A549 (cell line): Measurements from ENCODE around the gene ARHGDIG. TPM values are rescaled to one million over a fixed set of nuclear protein-coding genes. Genes with fewer than 3 reads are reported as not detected.

Experiments used
- ATAC-seq, 2 experiments: fragments of 200-7000 bp in 1 of 2; fragments of >200 bp in 1 of 2; cut with Nextera tagmentation in 1 of 2; cut with Tn5 transposase in 1 of 2; 3 replicates each; pipeline versions ENCODE4 v1.8.0 to v1.9.1; 2018 to 2020; ENCODE audit warnings: mild to moderate bottlenecking in 1 of 2, moderate library complexity in 1 of 2
- CTCF ChIA-PET: fragments of 300-600 bp; sonication (Branson Sonifier 250); formaldehyde crosslinking; extraction: SDS; loops from one replicate; lab custom pipeline; 2021; ENCODE audit warnings: antibody characterized with exemption, inconsistent platforms; lab: Yijun Ruan, JAX
- POLR2A ChIA-PET: fragments of 350-600 bp; formaldehyde crosslinking; extraction: SDS; loops from one replicate; lab custom pipeline; 2021; ENCODE audit warnings: antibody characterized with exemption, inconsistent platforms; lab: Yijun Ruan, JAX
- DNase-seq, 2 experiments: peaks; one replicate each; pipeline versions ENCODE4 v3.0.0 to v3.0.0-alpha.2; 2011 to 2016; ENCODE audit warnings: low read depth in 1 of 2, low spot score in 1 of 2
- FAIRE-seq: peaks from 2 replicates; lab custom pipeline; 2011; peaks lifted over from hg19 to GRCh38; lab: Jason Lieb, UNC
- H3K27ac ChIP-seq, 2 experiments: fragments of >200 bp; sonication (Bioruptor Twin); formaldehyde crosslinking; 3 replicates each; pipeline ENCODE4 v1.5.1; 2016 to 2017
- H3K4me1 ChIP-seq: fragments of >200 bp; sonication (Bioruptor Twin); formaldehyde crosslinking; 3 replicates; pipeline ENCODE4 v1.6.1; 2016
- H3K4me2 ChIP-seq: fragments of >200 bp; sonication (Bioruptor Twin); formaldehyde crosslinking; 3 replicates; pipeline ENCODE4 v1.6.1; 2016
- H3K4me3 ChIP-seq: fragments of >200 bp; sonication (Bioruptor Twin); formaldehyde crosslinking; 3 replicates; pipeline ENCODE4 v1.5.1; 2016
- H3K9me3 ChIP-seq: fragments of >200 bp; sonication (Bioruptor Twin); formaldehyde crosslinking; 3 replicates; pipeline ENCODE4 v1.6.1; 2016
- BCL3 ChIP-seq: fragments of >200 bp; sonication (Bioruptor Twin); formaldehyde crosslinking; IDR thresholded peaks from 3 replicates; pipeline ENCODE4 v1.6.1; 2016
- BHLHE40 ChIP-seq: IDR thresholded peaks from 2 replicates; pipeline ENCODE4 v1.6.1; 2012; ENCODE audit warnings: low read depth, low read length, inconsistent platforms
- CBX8 ChIP-seq: fragments of 200-600 bp; sonication (generic); IDR thresholded peaks from 2 replicates; pipeline ENCODE4 v1.6.1; 2016
- CHD2 ChIP-seq: fragments of 150-350 bp; IDR thresholded peaks from 2 replicates; pipeline ENCODE4 v1.6.1; 2014; ENCODE audit warnings: low read length; ENCODE audit not compliant: partially characterized antibody
- E2F6 ChIP-seq: IDR thresholded peaks from 2 replicates; pipeline ENCODE4 v1.6.1; 2012; ENCODE audit warnings: low read depth, borderline replicate concordance
- EHF ChIP-seq: fragments of 250-450 bp; sonication (Bioruptor Pico); IDR thresholded peaks from 2 replicates; pipeline ENCODE4 v1.5.0; 2020; ENCODE audit warnings: mild to moderate bottlenecking
- EHMT2 ChIP-seq: fragments of 200-600 bp; sonication (generic); IDR thresholded peaks from 2 replicates; pipeline ENCODE4 v1.6.1; 2016; ENCODE audit warnings: antibody characterized with exemption, low read depth, mild to moderate bottlenecking, moderate library complexity
- ELK1 ChIP-seq: fragments of 150-350 bp; IDR thresholded peaks from 2 replicates; pipeline ENCODE4 v1.6.1; 2014; ENCODE audit warnings: low read depth, mild to moderate bottlenecking, low read length
- EP300 ChIP-seq, 2 experiments: fragments of >200 bp; sonication (Bioruptor Twin); formaldehyde crosslinking; IDR thresholded peaks; 2 replicates in 1 of 2; 3 replicates in 1 of 2; pipeline ENCODE4 v1.6.1; 2016 to 2017
- ESRRA ChIP-seq: fragments of 150-350 bp; IDR thresholded peaks from 2 replicates; pipeline ENCODE4 v1.6.1; 2014; ENCODE audit warnings: mild to moderate bottlenecking, low read length, borderline replicate concordance
- FOSB ChIP-seq: fragments of 250-450 bp; sonication (Bioruptor Pico); IDR thresholded peaks from 2 replicates; pipeline ENCODE4 v1.5.0; 2020; ENCODE audit warnings: mild to moderate bottlenecking, moderate library complexity
- FOSL2 ChIP-seq, 2 experiments: fragments of 450-650 bp in 1 of 2; fragments of >200 bp in 1 of 2; sonication (Bioruptor Twin) in 1 of 2; formaldehyde crosslinking; IDR thresholded peaks; 2 replicates each; pipeline versions ENCODE4 v1.5.0 to v1.6.1; 2016 to 2020; ENCODE audit warnings: mild to moderate bottlenecking in 1 of 2, moderate library complexity in 1 of 2
- FOXS1 ChIP-seq: fragments of 250-450 bp; sonication (Bioruptor Pico); IDR thresholded peaks from 2 replicates; pipeline ENCODE4 v1.5.0; 2020; ENCODE audit warnings: mild to moderate bottlenecking, moderate library complexity
- GATA3 ChIP-seq: IDR thresholded peaks from 2 replicates; pipeline ENCODE4 v1.6.1; 2012; ENCODE audit warnings: borderline replicate concordance
- HDAC2 ChIP-seq: fragments of 200-600 bp; sonication (generic); IDR thresholded peaks from 2 replicates; pipeline ENCODE4 v1.6.1; 2016
- HOXA7 ChIP-seq: fragments of 250-450 bp; sonication (Bioruptor Pico); IDR thresholded peaks from 2 replicates; pipeline ENCODE4 v1.5.0; 2020; ENCODE audit warnings: mild to moderate bottlenecking, moderate library complexity
- JUN ChIP-seq, 2 experiments: fragments of >200 bp; sonication (Bioruptor Twin); formaldehyde crosslinking; IDR thresholded peaks; 2 replicates in 1 of 2; 3 replicates in 1 of 2; pipeline ENCODE4 v1.6.1; 2016 to 2017
- KDM1A ChIP-seq: fragments of 200-600 bp; sonication (generic); IDR thresholded peaks from 2 replicates; pipeline ENCODE4 v1.6.1; 2016; ENCODE audit warnings: low read depth, mild to moderate bottlenecking
- NR3C1 ChIP-seq: fragments of >200 bp; sonication (Bioruptor Twin); formaldehyde crosslinking; IDR thresholded peaks from 3 replicates; pipeline ENCODE4 v1.6.1; 2017
- POLR2AphosphoS2 ChIP-seq: conservative IDR thresholded peaks from 2 replicates; pipeline ENCODE4 v1.6.1; 2012; ENCODE audit warnings: low read length, improper control_type of control experiment, inconsistent platforms
- RCOR1 ChIP-seq: fragments of 150-350 bp; IDR thresholded peaks from 2 replicates; pipeline ENCODE4 v1.6.1; 2014; ENCODE audit warnings: antibody characterized with exemption, low read length, low read depth
- TP53 ChIP-seq: fragments of 250-450 bp; sonication (Bioruptor Pico); IDR thresholded peaks from 2 replicates; pipeline ENCODE4 v1.5.0; 2021; ENCODE audit warnings: mild to moderate bottlenecking, moderate library complexity
- ZFP36 ChIP-seq: fragments of 450-650 bp; IDR thresholded peaks from 2 replicates; pipeline ENCODE4 v1.6.1; 2014; ENCODE audit warnings: borderline replicate concordance; ENCODE audit not compliant: partially characterized antibody
- WGBS: methylation state at CpG from one replicate; pipeline ENCODE4 v1.1.6; 2017; ENCODE audit errors: missing lambda C conversion rate; 5-methylcytosine and 5-hydroxymethylcytosine counted together
- polyA plus RNA-seq, 4 experiments: library from polyadenylated mRNA; depleted of rRNA in 3 of 4; stranded (reverse); fragments of >200 nt; fragmentation: RNase III in 1 of 4; extraction: RNeasy Plus Mini Kit Qiagen cat#74134 plus additional on column Dnase treatment in 1 of 4; gene quantifications; 2 replicates in 3 of 4; 3 replicates in 1 of 4; pipeline ENCODE4 v1.2.3, GENCODE V29; 2011 to 2017

The ARHGDIG gene
- polyA plus RNA-seq, 2 of the 4 experiments (the other 2 are of a cell fraction): 1.1 to 1.9 TPM

DNA sequence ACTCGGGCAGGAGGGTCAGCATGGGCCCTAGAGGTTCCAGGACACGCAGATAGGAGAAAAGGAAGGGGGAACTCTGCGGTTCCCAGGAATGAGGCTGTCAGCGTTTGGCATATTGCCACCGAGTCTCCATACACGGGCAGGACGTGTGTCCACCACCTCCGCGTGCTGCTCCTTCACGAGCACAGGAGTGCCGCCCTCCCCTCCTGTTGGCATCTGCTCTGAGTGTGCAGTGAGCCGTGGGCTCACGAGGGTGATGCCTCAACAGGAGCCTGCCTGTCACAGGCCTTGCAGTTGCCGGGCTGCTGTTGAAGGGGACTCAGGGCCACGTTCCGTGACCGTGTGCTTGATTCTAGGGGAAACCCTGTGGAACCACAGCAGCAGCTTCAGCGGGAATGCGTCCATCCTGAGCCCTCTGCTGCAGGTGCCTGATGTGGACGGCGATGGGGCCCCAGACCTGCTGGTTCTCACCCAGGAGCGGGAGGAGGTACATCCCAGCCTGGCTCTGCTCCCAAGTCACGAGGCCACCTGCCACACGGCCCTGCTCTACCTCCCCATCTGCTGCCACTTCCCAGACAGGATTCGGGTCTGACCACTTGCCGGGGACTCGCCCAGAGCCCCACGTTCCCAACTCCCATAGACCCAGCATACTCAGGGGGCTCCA is 19.2 kb upstream of the ARHGDIG start:
- Histone ChIP-seq H3K4me2 (no peak overlapping the region), H3K27ac (no peak overlapping the region), H3K4me3 (no peak overlapping the region), H3K9me3 (no peaks in the 10 kb centered on the region), H3K4me1 (no peaks in the 10 kb centered on the region)
- FAIRE-seq (no peak), DNase-seq (no peak), ATAC-seq (no peak)
- WGBS: 85% methylated on average over 28 of the region's 28 CpGs
- ChIA-PET POLR2A (no interaction called here), CTCF (no interaction called here)
- TF ChIP-seq FOSL2 (IDR thresholded peaks at IDR 0.05) (no peak), FOSL2 (CRISPR knock-in tag; IDR thresholded peaks at IDR 0.05) (no peak), BCL3 (no peak), NR3C1 (no peak), EP300 (IDR thresholded peaks at IDR 0.05) (no peak), TP53 (CRISPR knock-in tag) (no peak), CBX8 (no peak), JUN (IDR thresholded peaks at IDR 0.05) (no peak)

GRCh38 chr16:262121-262745 is 18.2 kb upstream of the ARHGDIG start:
- no peak for ATAC-seq
- ChIA-PET CTCF (no interaction called here), POLR2A (no interaction called here)
- H3K4me2 ChIP-seq: no peak overlapping the region
- no peaks in the 10 kb centered on the region for H3K9me3 ChIP-seq
- 92% methylated on average over 21 of the region's 29 CpGs for WGBS
- H3K27ac ChIP-seq: no peak overlapping the region
- H3K4me1 ChIP-seq: no peaks in the 10 kb centered on the region
- no peak for TF ChIP-seq E2F6
- TF ChIP-seq GATA3: no peak
- TF ChIP-seq HOXA7 (CRISPR knock-in tag): no peak
- no peak for TF ChIP-seq ESRRA
- TF ChIP-seq FOSB (CRISPR knock-in tag): no peak
- no peak for TF ChIP-seq BHLHE40
- TF ChIP-seq EHF: no peak
- no peak for TF ChIP-seq BCL3
- TF ChIP-seq RCOR1: no peak
- TF ChIP-seq ZFP36: no peak
- no peak for TF ChIP-seq JUN (IDR thresholded peaks at IDR 0.05)
- TF ChIP-seq HDAC2: no peak
- no peak for TF ChIP-seq CHD2
- TF ChIP-seq POLR2AphosphoS2: no peak
- TF ChIP-seq FOXS1 (CRISPR knock-in tag): no peak
- TF ChIP-seq CBX8: no peak
- TF ChIP-seq ELK1: no peak
- no peak for TF ChIP-seq EHMT2
- no peak for TF ChIP-seq KDM1A
- FAIRE-seq: no peak
- DNase-seq: no peak
- H3K4me3 ChIP-seq: no peak overlapping the region
